ENCODE data around the gene ZNF804B.

ZNF804B gene

GRCh38 chr7:89133819-89134218 is 374.3 kb downstream of the ZNF804B start:
- TF ChIP-seq CTCF (IDR thresholded peaks at IDR 0.05): no peak

GRCh38 chr7:89145801-89146200 is 386.3 kb downstream of the ZNF804B start:
- TF ChIP-seq CTCF (IDR thresholded peaks at IDR 0.05): no peak

GRCh38 chr7:89160107-89160506 is 400.6 kb downstream of the ZNF804B start:
- TF ChIP-seq CTCF (IDR thresholded peaks at IDR 0.05): no peak

- TF ChIP-seq CTCF (IDR thresholded peaks at IDR 0.05): no peak
These were observed 405.9 kb downstream of the ZNF804B start for GRCh38 chr7:89165421-89165820.

- no peak for TF ChIP-seq CTCF (IDR thresholded peaks at IDR 0.05)
These were observed 411.1 kb downstream of the ZNF804B start for GRCh38 chr7:89170628-89171027.

- no peak for TF ChIP-seq CTCF (IDR thresholded peaks at IDR 0.05)
These were observed 422.6 kb downstream of the ZNF804B start for GRCh38 chr7:89182116-89182515.

- TF ChIP-seq CTCF (IDR thresholded peaks at IDR 0.05): no peak
These were observed 424.2 kb downstream of the ZNF804B start for GRCh38 chr7:89183712-89184111.

GRCh38 chr7:89200758-89201157 is 441.3 kb downstream of the ZNF804B start:
- no peak for TF ChIP-seq CTCF (IDR thresholded peaks at IDR 0.05)

All from LNCAP (cell line).